Measurements from ENCODE around the gene BAG5.
"Not testable (repeated sequence)": the region's sequence is repeated elsewhere in the genome, so short reads cannot be mapped to it uniquely, and the experiment has no call there.

BAG5 gene

DNA sequence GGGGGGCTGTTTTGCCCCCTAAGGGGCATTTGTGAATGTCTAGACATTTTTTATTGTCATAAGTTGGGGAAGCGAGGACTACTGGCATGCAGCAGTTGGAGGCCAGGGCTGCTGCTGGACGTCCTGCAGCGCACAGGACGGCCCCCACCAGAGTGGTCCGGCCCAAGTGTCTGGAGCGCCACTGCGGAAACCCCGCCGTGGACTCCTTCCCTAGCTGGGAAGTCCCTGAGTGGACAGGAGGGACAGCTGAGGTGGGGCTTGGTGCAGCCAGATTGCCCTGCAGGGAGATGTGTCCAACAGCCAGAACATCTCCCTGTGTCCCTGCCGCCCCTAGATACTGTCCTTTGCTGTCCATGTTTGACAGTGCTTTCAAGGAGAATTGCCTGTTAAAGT is 45.3 kb downstream of the BAG5 start:
- ATAC-seq (replicated peaks): no peak

DNA sequence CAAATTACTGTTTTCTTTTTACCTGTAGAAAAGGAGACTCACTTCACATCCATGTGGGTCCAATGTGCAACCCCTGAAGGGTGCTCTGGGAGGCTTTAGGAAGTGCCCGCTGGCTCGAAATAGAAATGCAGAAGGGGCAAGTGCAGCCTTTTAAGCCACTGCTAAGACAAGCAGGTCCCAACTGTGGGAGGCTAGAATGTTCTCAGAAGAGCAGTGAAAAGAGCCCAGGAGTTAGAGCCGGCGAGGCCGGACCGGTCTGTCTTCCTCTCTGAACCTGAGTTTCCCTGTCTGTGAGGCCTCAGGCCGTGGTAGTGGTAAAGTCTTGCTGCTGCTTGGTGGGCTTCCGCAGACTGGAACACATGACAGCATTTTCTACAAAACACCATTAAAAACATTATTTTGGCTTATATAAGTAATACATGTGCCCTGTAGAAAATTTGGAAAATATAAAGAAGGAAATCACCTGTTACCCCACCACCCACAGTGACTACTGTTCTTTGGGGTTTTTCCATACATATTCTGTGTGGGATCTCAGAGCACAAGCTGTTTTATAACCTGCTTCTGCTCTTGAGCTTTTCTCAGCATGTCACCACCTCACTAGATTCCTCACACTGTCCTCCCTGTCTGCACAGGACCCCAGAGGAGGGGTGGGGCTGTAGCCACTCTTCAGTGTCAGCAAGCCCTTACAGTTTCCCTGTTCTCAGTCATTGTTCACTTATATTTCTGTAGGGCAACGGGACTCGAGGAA is 45.9 kb downstream of the BAG5 start:
- no peak for DNase-seq
- Mint-ChIP-seq H3K27me3 (no peaks in the 10 kb centered on the region), H3K9me3 (no peaks in the 10 kb centered on the region), H3K27ac (no peak overlapping the region), H3K36me3 (ENCODE audit: insufficient read depth) (peaks cover 5% of the 10 kb centered on the region), H3K4me3 (no peak overlapping the region), H3K4me1 (ENCODE audit: low read depth in 2 of 2) (peaks cover 0 to 12% of the 10 kb centered on the region in 2 donors)
- no peak for ATAC-seq (replicated peaks)

More for the DNA sequence above, 45.3 kb downstream of the BAG5 start:
- H3K9me3 Mint-ChIP-seq: no peaks in the 10 kb centered on the region
- H3K27me3 Mint-ChIP-seq: no peaks in the 10 kb centered on the region
- no peak overlapping the region for H3K4me3 Mint-ChIP-seq
- DNase-seq: no peak
- peak overlapping the region in 1 of 2 donors; percentile 79 for H3K27ac Mint-ChIP-seq
- H3K36me3 Mint-ChIP-seq (ENCODE audit: insufficient read depth): peaks cover 5% of the 10 kb centered on the region
- H3K4me1 Mint-ChIP-seq (ENCODE audit: low read depth in 2 of 2): peaks cover 0 to 12% of the 10 kb centered on the region in 2 donors

DNA sequence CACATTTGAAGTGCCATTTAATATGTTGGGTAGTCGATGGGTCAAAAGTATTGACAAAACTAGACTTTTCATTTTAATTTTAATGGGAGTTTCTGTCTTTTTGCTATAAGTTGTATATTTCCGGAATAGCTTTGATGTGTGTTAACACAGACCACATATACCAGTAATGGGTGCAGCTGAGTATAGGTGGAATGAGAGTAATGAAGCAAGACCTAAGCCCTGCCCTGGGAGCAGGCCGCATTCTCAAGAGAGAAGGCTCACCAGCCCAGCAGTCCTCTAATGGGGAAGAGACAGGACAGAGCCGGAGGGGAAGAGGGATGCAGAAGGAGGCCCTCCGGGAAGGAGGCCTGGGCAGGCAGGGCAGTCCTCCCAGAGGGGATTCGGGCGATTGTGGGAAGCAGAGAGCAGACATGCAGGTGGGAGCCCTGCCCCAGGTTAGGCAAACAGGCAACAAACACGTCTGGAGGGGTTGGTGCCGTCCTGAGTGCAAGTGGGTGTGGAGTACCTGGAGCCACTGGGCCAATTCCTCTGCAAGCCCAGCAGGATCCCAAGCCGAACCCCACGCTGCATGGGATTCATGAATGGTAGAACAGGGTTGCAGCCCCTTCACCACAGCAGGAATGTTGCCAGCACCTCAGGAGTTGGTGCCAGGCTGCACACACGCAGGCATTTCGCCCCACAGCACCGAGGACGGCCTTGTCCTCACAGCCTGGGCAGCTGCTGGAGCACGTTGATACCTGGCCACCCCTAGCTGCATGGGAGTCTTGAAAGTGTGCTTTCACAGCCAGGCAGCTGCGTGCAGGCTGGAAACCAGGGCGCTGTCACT is 47.6 kb downstream of the BAG5 start:
- peak overlapping the region in 1 of 2 donors; percentile 44 for H3K27ac Mint-ChIP-seq
- H3K4me1 Mint-ChIP-seq (ENCODE audit: low read depth in 2 of 2): peaks cover under 1 to 12% of the 10 kb centered on the region in 2 donors
- H3K9me3 Mint-ChIP-seq: no peaks in the 10 kb centered on the region
- no peak for DNase-seq
- ATAC-seq (replicated peaks): no peak
- no peak overlapping the region for H3K4me3 Mint-ChIP-seq
- peaks cover 17% of the 10 kb centered on the region for H3K36me3 Mint-ChIP-seq (ENCODE audit: insufficient read depth)
- no peaks in the 10 kb centered on the region for H3K27me3 Mint-ChIP-seq

DNA sequence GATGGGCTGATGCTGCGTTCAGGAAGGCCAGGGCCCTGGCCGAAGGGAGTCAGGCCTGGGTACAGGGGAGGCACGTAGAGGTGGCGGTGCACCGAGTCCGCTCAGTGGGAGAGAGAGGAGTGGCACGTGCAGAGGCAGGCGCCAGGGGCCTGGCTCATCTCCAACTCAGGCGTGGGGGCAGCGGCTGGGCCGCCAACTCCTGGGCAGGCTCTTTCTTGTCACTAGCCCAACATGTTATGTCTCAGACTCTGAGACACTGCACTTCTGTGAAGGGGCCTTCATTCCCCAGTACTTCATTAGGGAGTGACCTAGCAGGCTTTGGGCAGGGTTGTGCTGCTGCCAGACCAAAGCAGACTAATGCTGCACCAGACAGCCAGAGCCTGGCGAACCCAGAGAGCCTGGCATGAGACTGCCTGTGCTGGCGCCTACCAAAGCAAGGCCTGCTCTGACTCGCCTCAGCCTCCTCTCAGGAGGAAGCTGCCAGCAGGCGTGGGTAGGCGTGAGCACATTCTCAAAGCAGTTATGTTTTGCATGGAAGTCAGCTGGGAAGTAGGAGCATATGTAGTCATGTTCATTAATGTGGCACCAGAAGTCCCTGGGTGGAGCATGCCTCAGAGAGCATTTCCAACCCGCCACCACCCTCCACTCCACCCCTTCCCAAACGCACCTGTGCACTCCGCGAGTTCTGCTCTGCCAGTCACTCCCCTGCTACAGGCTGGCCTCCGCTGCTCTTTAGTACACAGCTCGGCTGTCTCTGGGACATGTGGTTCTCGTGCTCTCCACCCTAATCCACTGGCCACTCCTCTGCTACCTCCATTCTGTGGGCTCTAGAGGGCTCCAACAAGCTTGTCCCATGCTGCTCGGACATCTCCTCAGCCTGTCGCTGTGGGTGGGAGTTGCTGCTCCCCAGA is 49.5 kb downstream of the BAG5 start:
- Mint-ChIP-seq H3K27ac (no peak overlapping the region), H3K9me3 (no peaks in the 10 kb centered on the region), H3K36me3 (ENCODE audit: insufficient read depth) (peaks cover 17% of the 10 kb centered on the region), H3K4me1 (ENCODE audit: low read depth in 2 of 2) (peaks cover 4 to 6% of the 10 kb centered on the region in 2 donors), H3K27me3 (no peaks in the 10 kb centered on the region), H3K4me3 (no peak overlapping the region)
- no peak for ATAC-seq (replicated peaks)
- DNase-seq: no peak

DNA sequence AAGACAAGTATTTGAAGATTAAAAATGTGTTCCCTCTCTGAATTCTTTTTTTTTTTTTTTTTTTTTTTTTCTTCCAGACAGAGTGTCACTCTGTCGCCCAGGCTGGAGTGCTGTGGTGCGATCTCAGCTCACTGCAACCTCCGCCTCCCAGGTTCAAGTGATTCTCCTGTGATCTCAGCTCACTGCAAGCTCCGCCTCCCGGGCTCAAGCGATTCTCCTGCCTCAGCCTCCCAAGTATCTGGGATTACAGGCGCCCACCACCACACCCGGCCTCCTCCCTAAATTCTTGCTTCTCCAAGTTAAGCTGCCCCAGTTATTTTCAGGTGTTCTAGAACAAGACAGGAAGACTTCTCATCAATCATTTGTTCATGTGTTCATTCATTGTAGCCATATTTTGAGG is 50.3 kb downstream of the BAG5 start:
- ATAC-seq (replicated peaks); DNase-seq; H3K27me3 Mint-ChIP-seq; H3K27ac Mint-ChIP-seq; H3K9me3 Mint-ChIP-seq; H3K4me1 Mint-ChIP-seq (ENCODE audit: low read depth in 2 of 2); H3K4me3 Mint-ChIP-seq: not testable (repeated sequence)
- H3K36me3 Mint-ChIP-seq (ENCODE audit: insufficient read depth): peaks cover 19% of the 10 kb centered on the region

DNA sequence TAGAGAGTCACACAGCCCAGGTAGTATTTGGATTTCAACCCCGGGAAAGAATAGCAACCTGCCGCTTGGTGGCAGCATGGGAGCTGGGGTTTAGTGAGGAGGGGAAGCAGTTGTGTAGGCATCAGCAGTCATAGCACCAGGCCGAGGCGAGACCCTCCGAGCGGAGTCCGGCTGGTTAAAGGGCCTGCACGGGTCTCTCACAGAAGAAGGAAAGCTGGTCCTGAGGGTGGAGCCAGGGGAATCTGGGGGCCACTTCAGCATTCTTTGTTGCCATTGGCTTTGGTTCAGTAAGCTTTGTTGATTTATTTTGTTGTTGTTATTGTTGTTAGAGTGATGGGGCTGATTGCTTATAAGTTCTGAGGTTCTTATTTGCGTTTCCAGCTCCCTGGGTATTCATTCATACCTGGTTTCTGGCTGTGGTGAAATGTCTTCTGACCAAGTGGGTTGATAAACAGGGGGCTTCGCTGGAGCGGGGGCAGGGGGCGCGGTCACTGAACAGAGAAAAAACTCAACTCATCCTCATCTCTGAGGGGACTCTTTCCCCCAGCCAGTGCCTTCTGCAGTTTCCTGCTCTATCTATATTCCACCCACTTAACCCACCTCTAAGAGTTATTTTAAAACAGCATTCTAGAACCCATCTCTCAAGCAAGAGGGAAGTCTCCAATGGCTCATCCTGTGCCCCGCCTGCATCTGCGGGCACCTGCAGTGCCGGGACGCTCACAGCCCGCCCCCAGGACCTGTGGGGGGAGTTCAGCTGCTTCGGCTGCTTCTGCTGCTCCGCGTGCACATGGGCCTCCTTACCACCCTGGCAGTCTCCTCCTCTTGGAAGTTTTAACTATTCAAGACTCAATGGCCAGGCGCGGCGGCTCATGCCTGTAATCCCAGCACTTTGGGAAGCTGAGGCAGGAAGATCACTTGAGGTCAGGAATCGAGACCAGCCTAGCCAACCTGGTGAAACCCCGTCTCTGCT is 51.4 kb downstream of the BAG5 start:
- H3K4me3 Mint-ChIP-seq: no peak overlapping the region
- no peak for DNase-seq
- no peak for ATAC-seq (replicated peaks)
- no peaks in the 10 kb centered on the region for H3K27me3 Mint-ChIP-seq
- no peak overlapping the region for H3K27ac Mint-ChIP-seq
- H3K36me3 Mint-ChIP-seq (ENCODE audit: insufficient read depth): peaks cover 20% of the 10 kb centered on the region
- no peaks in the 10 kb centered on the region for H3K9me3 Mint-ChIP-seq
- H3K4me1 Mint-ChIP-seq (ENCODE audit: low read depth in 2 of 2): peaks cover 4 to 6% of the 10 kb centered on the region in 2 donors

DNA sequence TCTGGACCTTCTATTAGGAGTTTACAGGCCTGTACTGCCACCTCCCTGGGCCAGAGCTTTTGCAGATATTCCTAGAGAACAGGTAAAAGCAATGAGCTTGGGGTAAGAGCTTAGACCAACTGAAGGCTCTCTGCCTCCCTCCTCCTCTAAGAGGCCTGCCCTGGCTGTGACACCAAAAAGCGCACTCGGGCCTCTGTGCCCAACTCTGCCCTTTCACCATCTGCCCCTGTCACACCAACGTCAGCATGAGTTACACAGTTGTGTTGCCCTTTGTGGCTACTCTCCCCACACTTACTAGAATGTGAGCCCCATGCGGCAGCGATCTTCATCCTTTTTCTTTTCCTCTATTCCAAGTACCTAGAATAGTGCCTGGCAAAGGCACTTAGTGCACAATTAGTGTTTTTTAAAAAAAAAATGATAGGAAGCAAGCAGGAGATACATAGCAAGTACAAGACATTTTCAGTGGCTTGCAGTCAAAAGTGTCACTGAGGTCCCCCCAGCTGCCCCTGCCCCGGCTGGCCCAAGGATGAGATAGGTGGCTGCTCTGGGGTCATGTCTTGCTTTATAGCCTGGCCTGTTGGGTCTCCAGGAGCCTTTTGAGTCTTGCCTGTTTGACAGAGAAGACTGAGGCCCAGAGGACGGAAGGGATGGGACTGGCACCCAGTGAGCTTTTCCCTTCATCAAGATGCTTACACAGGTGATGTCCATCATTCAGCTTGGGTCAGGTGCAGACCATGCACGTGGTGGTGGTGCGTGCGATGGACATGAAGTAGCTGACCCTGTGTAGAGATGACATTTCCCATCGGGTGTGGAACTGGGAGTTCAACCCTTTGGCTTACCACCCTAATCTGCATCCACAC is 52.4 kb downstream of the BAG5 start:
- ATAC-seq (replicated peaks) (no peak), DNase-seq (no peak)
- no peaks in the 10 kb centered on the region for H3K9me3 Mint-ChIP-seq
- H3K4me1 Mint-ChIP-seq (ENCODE audit: low read depth in 2 of 2): peaks cover 6 to 8% of the 10 kb centered on the region in 2 donors
- H3K27ac Mint-ChIP-seq: peak overlapping the region; percentile 28 to 69
- H3K36me3 Mint-ChIP-seq (ENCODE audit: insufficient read depth): peaks cover 26% of the 10 kb centered on the region
- H3K27me3 Mint-ChIP-seq: no peaks in the 10 kb centered on the region
- no peak overlapping the region for H3K4me3 Mint-ChIP-seq

DNA sequence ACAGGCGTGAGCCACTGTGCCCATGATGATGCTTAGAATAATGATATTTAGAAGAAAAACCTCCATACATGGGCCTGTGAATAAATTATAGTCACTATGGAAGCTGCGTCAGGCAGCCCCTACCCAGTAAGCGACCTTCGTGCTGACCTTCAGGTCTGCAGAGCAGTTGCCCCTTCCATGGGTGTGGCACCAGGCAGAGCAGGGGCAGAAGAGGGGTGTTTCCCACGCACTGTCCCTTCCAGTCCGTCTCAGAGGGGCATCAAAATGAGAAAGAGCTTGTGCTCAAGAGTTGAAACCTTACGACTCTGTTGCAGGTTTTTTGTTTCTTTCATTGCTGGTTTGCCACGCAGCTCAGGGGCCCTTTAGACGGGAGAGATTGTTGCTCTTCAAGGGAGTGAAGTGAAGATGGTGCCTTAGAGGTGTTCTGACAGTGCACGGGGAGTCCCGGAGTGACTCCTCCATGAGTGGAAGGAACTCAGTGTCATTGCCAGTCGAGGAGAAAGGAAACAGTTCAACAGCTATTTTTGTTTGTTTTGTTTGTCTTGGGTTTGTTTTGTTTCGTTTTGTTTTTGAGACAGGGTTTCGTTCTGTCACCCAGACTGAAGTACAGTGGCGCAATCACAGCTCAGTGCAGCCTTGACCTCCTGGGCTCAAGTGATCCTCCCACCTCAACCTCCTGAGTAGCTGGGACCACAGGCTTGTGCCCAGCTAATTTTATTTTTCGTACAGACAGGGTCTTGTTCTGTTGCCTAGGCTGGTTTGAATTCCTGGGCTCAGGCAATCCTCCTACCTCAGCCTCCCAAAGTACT is 53.7 kb downstream of the BAG5 start:
- ATAC-seq (replicated peaks) (no peak), DNase-seq (no peak)
- peak overlapping the region in 1 of 2 donors; percentile 69 for H3K27ac Mint-ChIP-seq
- no peaks in the 10 kb centered on the region for H3K27me3 Mint-ChIP-seq
- no peak overlapping the region for H3K4me3 Mint-ChIP-seq
- H3K9me3 Mint-ChIP-seq: no peaks in the 10 kb centered on the region
- H3K4me1 Mint-ChIP-seq (ENCODE audit: low read depth in 2 of 2): peaks cover 4 to 9% of the 10 kb centered on the region in 2 donors
- peaks cover 38% of the 10 kb centered on the region for H3K36me3 Mint-ChIP-seq (ENCODE audit: insufficient read depth)

DNA sequence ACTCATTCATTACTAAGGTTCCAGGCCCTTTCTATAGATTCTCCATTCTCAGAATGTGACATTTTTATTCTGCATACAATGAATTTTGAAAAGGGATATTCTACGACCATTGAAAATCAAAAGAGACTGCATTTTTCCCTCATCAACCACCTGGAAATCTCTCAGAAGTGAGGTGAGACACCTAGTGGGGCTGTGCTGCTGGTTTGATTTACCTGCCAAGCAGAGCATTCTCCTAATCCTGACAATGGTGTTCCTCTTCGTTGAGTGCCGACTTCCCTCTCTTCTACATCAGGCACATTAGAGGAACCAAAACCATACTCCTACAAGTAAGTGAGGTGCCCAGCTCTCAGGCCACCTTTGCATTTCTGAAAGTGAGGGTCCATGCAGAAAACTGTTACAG is 54.7 kb downstream of the BAG5 start:
- H3K27ac Mint-ChIP-seq: no peak overlapping the region
- H3K36me3 Mint-ChIP-seq (ENCODE audit: insufficient read depth): peaks cover 48% of the 10 kb centered on the region
- H3K9me3 Mint-ChIP-seq: no peaks in the 10 kb centered on the region
- H3K4me3 Mint-ChIP-seq: no peak overlapping the region
- no peaks in the 10 kb centered on the region for H3K27me3 Mint-ChIP-seq
- H3K4me1 Mint-ChIP-seq (ENCODE audit: low read depth in 2 of 2): peaks cover 4 to 9% of the 10 kb centered on the region in 2 donors
- DNase-seq (no peak), ATAC-seq (replicated peaks) (no peak)

All from effector memory CD8-positive, alpha-beta T cell (primary cell).